Left renal cortex interstitium (tissue), 4 donors: ENCODE measurements around the gene CRYBB1. TPM values are rescaled to one million over a fixed set of nuclear protein-coding genes. Genes with fewer than 3 reads are reported as not detected.
"Not testable (repeated sequence)": the region's sequence is repeated elsewhere in the genome, so short reads cannot be mapped to it uniquely, and the experiment has no call there.

ENCODE experiments used
- DNase-seq, 4 donors: peaks; one replicate each; pipeline ENCODE4 v3.0.0-alpha.2; 2013; ENCODE audit warnings: low read depth in 4 of 4, low spot score in 2 of 4, missing footprints in 1 of 4
- polyA plus RNA-seq, 4 donors: library from polyadenylated mRNA; unstranded; fragments of 120-200 nt; gene quantifications; one replicate each; pipeline ENCODE4 v1.2.1, GENCODE V29; 2013; ENCODE audit not compliant: insufficient read length in 4 of 4

Gene CRYBB1
- polyA plus RNA-seq, 4 donors, result 0.47 to 0.95 (median 0.78) TPM

DNA sequence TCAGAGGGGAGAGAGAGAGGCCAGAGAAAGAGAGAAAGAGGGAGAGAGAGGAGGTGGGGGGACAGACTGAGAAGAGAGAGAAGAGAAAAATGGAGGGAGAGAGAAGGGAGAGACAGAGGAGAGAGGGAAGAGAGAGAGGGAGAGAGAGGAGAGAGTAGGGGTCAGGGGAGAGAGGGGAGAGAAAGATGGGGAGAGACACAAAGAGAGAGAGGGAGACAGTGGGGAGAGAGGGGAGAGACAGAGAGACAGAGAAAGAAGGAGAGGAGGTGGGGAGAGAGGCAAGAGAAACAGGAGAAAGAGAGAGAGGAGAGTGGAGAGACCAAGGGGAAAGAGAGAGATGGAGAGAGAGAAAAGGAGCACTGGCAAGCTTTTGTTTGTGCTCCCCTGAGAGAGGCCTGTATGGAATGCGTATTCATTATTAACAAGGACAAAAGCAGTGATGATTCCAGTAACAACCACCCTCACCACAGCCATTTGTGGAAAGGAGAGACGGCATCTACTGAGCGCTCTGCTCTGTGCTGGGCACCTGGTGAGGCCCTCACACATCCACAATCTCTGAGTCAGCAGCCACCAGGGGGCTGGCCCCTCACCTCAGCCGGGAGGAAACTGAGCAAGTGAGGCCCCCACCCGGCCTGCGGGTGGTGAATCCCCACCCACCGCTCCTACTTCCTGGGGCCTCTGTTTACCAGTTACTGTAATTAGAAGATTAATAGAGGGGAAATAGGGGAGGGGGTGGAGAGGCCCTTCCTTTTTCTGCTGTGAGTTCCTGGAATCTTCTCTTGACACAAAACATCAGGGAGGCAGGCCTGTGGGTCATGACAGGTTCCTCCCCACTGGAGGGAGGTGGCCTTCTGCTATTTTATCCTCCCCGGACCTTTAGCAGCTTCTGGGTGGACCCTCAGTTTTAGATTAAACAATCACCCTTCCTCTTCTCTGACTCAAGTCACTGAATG is 24.9 kb upstream of the CRYBB1 start:
- no peak for DNase-seq

GRCh38 chr22:26636296-26636695 is 18.5 kb upstream of the CRYBB1 start:
- DNase-seq, result no peak

DNA sequence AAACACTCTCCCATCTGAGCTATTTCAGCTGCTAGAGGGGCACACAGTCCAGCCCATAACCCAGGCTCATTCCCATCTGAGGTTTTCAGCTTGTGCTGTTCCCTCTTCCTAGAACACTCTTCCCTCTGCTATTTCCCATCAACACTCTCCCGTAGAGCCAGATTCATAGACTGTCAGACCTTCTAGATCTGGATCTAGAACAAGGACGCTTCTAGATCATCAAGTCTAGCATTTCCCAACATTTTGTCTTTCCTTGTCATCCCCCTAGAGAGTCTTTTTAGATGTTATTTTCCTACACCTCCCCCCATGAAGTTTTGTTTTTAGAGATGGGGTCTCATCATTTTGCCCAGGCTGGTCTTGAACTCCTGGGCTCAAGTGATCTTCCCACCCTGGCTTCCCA is 17.3 kb upstream of the CRYBB1 start:
- no peak for DNase-seq

- DNase-seq, result no peak
Measured at GRCh38 chr22:26634189-26634588, 16.4 kb upstream of the CRYBB1 start.

DNA sequence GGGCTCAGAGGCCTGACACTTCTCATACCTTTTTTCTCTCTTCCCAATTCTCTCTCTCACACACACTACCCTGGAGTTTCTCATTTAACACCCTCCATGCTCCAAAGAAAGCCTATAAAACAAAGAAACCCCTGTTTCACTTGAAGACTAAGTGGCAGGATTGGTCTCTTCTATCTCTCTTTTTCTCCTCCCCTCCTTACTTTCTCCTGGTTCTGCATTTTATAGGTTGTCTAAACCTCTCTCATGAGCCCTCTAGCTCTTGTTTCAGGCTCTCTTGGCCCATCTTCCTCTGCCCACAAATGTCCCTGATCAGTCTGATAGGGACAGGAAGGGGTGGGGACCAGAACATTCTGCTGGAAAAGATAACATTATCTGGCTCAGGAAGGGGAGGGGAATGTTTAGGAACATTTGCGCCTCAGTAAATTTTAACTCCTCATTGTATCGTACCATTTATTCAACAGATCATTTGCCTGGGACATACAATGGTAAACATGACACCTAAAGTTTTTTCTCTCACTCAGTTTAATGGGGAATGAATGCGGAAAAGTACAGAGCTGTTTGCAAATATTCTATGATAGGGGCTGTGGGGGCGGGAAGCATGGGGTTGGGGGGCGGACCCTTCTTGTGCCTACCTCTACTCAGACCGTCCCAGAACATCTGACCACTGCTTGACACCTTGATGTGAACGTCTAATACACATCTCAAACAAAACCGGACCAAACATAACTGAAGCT is 14.8 kb upstream of the CRYBB1 start:
- DNase-seq, result no peak

GRCh38 chr22:26631282-26631681 is 13.5 kb upstream of the CRYBB1 start:
- no peak for DNase-seq

GRCh38 chr22:26629988-26630761 is 12.3 kb upstream of the CRYBB1 start:
- no peak for DNase-seq

DNA sequence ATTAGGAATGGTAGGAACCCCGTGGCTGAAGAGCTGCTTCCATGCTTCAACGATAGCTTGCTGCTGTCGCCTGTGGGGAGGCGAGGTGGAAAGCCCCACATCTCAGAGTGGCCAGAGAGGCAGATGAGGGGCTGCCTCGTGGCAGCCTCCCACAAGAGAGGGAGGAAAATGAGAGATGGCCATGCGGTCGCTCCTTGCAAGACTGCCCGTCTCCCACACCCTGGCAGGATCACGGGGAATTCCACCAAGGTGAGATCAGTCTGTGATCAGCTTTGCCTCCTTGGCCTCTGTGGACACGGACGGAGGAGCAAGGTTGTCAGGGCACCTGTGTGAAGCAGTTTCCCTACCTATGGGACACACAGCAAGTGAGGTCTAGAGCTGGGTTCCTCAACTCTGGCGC is 7.0 kb upstream of the CRYBB1 start:
- DNase-seq, result no peak

DNA sequence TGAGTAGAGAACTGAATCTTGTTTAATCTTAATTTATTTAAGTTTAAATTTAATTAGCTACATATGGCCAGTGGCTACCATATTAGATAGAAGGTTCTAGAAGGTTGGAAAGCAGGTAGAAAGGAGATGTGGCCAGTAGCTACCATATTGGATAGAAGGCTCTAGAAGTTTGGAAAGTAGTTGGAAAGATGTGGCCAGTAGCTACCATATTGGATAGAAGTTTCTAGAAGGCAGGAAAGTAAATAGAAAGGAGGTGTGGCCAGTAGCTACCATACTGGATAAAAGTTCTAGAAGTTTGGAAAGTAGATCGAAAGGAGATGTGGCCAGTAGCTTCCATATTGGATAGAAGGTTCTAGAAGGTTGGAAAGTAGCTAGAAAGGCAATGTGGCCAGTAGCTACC is 6.2 kb upstream of the CRYBB1 start:
- no peak for DNase-seq

DNA sequence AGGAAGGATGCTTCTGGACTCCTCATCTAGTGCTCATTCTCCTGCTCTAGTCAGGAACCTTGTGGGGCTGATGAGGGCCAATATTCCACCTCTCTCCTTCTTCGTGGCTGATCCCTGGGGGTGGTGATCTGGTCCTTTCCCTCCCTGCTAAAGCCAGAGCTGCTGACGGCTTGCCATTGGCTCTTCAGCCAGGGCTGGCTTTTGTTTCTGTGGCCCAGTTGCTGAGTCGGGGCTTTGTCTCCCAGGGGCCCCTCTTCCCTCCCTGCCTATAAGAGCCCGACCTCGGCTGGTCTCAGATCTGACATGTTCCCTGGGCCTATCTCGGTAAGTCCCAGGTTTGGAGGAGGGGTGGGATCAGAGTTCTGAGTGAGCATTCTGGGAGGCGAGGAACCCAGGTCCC is 3.8 kb upstream of the CRYBB1 start, which contains the start of gene CRYBA4:
TSS of gene CRYBA4 (plus strand) at position 301 of the 400 bp plus-strand sequence. CDS start 634 bp downstream, outside the sequence.
- no peak for DNase-seq

GRCh38 chr22:26620197-26620596 is 2.4 kb upstream of the CRYBB1 start:
- DNase-seq, result no peak

DNA sequence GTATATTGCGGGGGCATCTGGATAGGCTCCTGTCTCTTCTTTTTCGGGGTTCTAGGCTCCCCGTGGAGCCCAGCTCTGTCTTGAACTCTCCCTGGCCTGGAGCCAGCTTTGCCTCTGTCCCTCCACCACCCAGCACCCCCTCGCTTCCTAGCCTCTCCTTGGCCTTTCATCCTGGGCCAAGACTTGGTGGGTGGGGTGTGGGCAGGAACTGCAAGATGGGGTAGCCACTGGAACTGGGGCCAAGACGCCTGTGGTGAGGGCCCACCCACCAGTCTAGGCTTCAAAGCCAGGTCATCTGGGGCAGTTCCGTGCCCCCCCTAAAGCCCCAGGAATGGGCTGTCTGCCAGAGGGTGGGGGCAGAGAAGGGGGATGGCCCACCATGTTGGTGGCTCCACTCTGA is 1.7 kb upstream of the CRYBB1 start:
- DNase-seq, result no peak

- DNase-seq, result no peak
Measured at GRCh38 chr22:26618455-26618854, 628 bp upstream of the CRYBB1 start.

DNA sequence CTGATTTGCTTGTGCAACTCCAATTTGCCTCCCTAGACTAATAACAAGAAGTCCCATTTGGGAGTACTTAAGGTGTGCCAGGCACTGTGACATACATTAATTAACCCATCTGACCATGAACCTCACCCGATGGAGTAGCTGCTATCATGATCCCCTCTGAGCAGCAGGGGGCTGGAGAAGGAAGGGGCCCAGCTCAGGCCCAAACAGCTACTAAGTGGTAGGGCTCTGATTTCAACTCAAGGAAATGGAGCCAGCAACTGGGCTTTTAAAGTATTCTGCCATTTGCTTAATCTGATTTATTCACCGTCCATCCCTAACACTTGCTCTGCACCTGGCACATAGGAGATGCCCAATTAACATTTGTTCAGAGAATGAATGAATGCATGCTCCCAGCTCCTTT is 1.2 kb downstream of the CRYBB1 start:
- DNase-seq, result no peak

DNA sequence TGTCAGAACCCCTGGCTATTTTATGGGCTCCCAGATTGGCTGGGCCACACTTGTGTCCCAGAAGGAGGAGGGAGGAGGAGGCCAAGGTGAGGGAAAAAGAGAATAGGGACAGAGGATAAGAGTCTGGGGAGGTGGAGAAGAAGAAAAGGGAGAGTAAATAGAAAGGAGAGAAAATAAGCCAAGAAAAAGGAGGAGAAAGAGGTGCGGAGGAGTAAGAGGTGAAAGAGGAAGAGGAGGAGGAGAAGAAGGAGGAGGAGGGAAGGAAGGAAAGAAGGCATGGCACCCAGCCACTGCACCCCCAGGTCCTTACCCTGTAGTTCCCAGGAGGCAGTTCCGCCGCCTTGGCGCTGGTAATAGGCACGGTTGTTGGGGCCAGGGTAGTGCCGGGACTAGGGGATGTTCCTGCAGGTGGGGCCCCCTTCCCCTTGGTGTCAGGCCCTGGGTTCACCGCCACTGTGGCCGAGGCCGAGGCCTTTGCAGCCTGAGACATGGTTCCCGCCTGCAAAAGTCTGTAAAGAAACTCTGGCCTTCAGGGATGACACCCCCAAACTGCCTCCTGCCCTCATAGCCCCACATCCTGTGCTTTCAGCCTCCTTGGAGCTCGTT is 1.9 kb downstream of the CRYBB1 start:
- DNase-seq, result no peak

DNA sequence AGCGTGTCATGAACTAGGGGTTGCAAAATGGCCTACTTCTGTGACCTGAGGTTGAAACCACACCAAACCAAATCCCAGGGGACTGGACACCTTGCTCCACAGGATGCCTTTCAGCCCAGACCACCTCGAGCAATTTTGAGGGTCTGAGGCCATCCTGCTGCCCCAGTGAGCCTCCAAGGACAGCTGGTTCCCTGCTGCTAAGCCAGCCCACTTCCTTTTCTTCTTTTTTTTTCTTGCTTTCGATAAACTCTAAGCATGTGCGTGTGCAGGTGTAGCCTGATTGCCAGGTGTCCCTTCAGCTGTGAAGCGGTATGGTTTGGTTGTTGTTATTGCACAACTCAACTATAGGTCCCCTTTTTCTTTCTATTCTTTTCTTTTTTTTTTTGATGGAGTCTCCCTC is 2.7 kb downstream of the CRYBB1 start:
- DNase-seq, result no peak

DNA sequence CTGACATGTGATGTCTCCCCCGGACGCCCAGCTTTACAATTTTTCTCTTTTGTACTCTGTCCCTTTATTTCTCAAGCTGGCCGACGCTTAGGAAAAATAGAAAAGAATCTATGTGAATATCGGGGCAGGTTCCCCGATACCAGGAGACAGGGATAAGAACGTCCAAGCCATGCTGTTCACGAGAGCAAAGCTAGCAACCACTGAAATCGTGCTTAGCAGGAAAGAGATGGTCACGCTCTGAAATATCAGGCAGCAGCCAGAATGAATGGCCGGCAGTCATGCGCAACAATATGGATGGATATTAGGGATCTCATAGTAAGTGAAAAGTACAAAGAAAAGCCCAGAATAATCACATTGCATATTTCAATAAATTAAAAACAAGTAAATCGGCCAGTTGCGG is 3.5 kb downstream of the CRYBB1 start:
- no peak for DNase-seq

DNA sequence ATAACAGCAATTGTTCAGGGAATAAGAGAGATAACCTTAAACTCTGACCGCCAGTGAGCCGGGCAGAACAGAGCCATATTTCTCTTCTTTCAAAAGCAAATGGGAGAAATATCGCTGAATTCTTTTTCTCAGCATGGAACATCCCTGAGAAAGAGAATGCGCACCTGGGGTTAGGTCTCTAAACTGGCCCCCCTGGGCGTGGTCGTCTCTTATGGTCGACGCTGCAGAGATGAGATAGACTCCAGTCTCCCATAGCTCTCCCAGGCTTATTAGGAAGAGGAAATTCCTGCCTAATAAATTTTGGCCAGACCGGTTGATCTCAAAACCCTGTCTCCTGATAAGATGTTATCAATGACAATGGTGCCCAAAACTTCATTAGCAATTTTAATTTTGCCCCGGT is 4.1 kb downstream of the CRYBB1 start:
- not testable (repeated sequence) for DNase-seq

DNA sequence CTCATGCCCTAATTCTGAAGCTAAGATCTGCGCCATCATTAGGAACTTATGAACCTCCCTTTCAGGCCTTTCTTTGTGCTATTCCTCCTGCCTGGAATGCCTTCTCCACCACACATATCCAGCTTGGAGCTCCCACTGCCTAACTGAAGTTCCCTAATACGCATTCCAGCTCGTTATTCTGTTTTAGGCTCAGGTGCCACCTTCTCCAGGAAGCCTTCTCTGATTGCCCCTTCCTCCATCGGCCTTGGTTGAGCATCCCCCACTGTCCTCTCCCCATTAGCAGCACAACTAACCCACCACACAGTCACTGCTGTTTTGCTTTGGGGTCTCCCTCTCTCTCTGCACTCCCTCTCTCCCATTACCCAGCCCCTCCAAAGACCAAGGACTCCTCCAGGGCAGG is 5.2 kb downstream of the CRYBB1 start:
- no peak for DNase-seq

DNA sequence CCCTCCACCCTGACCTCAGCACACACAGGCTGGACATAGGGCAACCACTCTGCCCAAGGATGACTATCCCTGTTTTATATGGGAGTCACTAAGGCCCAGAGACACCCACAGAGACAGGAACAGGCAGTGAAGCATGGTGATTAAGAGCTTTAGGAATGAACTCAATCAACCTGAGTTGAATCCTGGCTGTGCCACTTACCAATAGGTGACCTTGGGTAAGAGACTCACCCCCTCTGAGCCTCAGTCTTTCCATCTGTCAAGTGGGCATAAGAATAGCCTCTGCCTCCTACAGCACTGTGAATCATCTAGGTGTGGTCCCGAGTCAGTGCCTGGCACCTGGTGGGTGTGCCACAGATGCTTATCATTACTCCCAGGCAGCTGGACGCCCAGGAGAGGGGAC is 6.8 kb downstream of the CRYBB1 start:
- DNase-seq, result no peak
